Measurements from ENCODE around the gene GNAZ.

GRCh38 chr22:23128269-23129108 is 58.2 kb downstream of the GNAZ start:
- peak in 5 of 7 experiments; percentile 59 to 87 (median 82) for TF ChIP-seq CTCF (IDR thresholded peaks at IDR 0.05)
- no peak for TF ChIP-seq POLR2A (IDR thresholded peaks at IDR 0.05)
- no peak for TF ChIP-seq POLR2AphosphoS5 (IDR thresholded peaks at IDR 0.05)
- TF ChIP-seq EP300 (IDR thresholded peaks at IDR 0.05): no peak

Measured in stomach (tissue), 4 donors.